HG02642 (cell line): Measurements from ENCODE around the gene CCNB1.
"Not testable (repeated sequence)": the region's sequence is repeated elsewhere in the genome, so short reads cannot be mapped to it uniquely, and the experiment has no call there.

Experiments used
- ATAC-seq: cut with Tn5 transposase; IDR thresholded peaks from one replicate; pipeline ENCODE4 v1.9.1; 2021; ENCODE audit warnings: mild to moderate bottlenecking; ENCODE audit not compliant: unreplicated experiment, poor library complexity

CCNB1 gene

GRCh38 chr5:69181659-69182293 lies 14.8 kb downstream of the CCNB1 start:
- not testable (repeated sequence) for ATAC-seq

- no peak for ATAC-seq
Observed at GRCh38 chr5:69184621-69185020, 17.7 kb downstream of the CCNB1 start.

GRCh38 chr5:69187342-69187741 lies 20.4 kb downstream of the CCNB1 start:
- no peak for ATAC-seq

GRCh38 chr5:69188811-69189161 lies 21.8 kb downstream of the CCNB1 start:
- peak; percentile 3 for ATAC-seq

- ATAC-seq = peak; percentile 96
Observed at GRCh38 chr5:69189162-69190086, 22.5 kb downstream of the CCNB1 start, which contains the start of gene CENPH. Gene CENPH, plus strand, starts transcription at chr5:69189583. Its CDS starts 52 bp downstream, at chr5:69189635.

- no peak for ATAC-seq
Observed at GRCh38 chr5:69202497-69202896, 35.5 kb downstream of the CCNB1 start.

GRCh38 chr5:69206528-69207190 lies 39.7 kb downstream of the CCNB1 start:
- no peak for ATAC-seq

GRCh38 chr5:69209602-69210001 lies 42.7 kb downstream of the CCNB1 start:
- no peak for ATAC-seq

GRCh38 chr5:69211200-69211599 lies 44.2 kb downstream of the CCNB1 start:
- ATAC-seq = no peak

GRCh38 chr5:69212022-69212421 lies 45.1 kb downstream of the CCNB1 start:
- ATAC-seq = no peak

- ATAC-seq = no peak
Observed at GRCh38 chr5:69213513-69214215, 46.7 kb downstream of the CCNB1 start.

- ATAC-seq = no peak
Observed at GRCh38 chr5:69217151-69217511, 50.2 kb downstream of the CCNB1 start.

GRCh38 chr5:69217548-69218526 lies 50.9 kb downstream of the CCNB1 start:
- ATAC-seq = peak; percentile 93

- no peak for ATAC-seq
Observed at GRCh38 chr5:69219939-69220338, 53.0 kb downstream of the CCNB1 start.

GRCh38 chr5:69220371-69220770 lies 53.4 kb downstream of the CCNB1 start:
- ATAC-seq = not testable (repeated sequence)

- not testable (repeated sequence) for ATAC-seq
Observed at GRCh38 chr5:69220833-69221232, 53.9 kb downstream of the CCNB1 start.

GRCh38 chr5:69224520-69224919 lies 57.6 kb downstream of the CCNB1 start:
- ATAC-seq = no peak

- no peak for ATAC-seq
Observed at GRCh38 chr5:69225860-69226259, 58.9 kb downstream of the CCNB1 start.
